Ovary (tissue), 3 donors: ENCODE data around the gene CUBN.

Source experiments
- POLR2A ChIP-seq: fragments of 450-650 bp; IDR thresholded peaks from one replicate; pipeline ENCODE4 v1.6.1; 2017; ENCODE audit warnings: antibody characterized with exemption, mild to moderate bottlenecking, moderate library complexity
- TF ChIP-seq, protein P1 (sequence below), 3 donors: fragments of 450-650 bp in 2 of 3; fragments of 200-600 bp in 1 of 3; IDR thresholded peaks; one replicate each; pipeline versions ENCODE4 v1.5.1 to v1.8.0; 2016 to 2022; ENCODE audit warnings: antibody characterized with exemption in 3 of 3, mild to moderate bottlenecking in 1 of 3
- donor health status: DM: no; HTN: no; CAD: no.

DNA sequence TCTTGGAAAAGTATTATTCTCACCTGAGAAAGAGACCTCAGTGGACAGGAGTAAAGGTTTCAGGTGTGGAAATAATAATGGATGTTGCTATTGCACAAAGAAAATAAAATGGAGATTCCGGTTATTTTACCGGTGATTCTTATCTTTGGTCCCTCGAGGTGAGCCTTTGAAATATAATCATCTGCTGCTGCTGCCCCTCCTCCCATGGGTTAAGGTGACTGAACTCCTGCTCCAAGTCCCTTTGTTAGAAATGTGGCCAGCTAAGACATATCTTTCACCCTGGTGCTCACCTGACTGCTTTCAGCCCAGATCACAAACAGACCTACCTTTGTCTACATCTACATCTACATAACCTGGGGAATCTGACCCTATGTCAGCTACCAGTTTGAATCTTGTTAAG is 5.7 kb downstream of the CUBN start:
- TF ChIP-seq, protein P1, sequence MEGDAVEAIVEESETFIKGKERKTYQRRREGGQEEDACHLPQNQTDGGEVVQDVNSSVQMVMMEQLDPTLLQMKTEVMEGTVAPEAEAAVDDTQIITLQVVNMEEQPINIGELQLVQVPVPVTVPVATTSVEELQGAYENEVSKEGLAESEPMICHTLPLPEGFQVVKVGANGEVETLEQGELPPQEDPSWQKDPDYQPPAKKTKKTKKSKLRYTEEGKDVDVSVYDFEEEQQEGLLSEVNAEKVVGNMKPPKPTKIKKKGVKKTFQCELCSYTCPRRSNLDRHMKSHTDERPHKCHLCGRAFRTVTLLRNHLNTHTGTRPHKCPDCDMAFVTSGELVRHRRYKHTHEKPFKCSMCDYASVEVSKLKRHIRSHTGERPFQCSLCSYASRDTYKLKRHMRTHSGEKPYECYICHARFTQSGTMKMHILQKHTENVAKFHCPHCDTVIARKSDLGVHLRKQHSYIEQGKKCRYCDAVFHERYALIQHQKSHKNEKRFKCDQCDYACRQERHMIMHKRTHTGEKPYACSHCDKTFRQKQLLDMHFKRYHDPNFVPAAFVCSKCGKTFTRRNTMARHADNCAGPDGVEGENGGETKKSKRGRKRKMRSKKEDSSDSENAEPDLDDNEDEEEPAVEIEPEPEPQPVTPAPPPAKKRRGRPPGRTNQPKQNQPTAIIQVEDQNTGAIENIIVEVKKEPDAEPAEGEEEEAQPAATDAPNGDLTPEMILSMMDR (IDR thresholded peaks at IDR 0.05) = no peak
- no peak for TF ChIP-seq POLR2A
